Measurements from ENCODE around the gene GGT7. TPM values are rescaled to one million over a fixed set of nuclear protein-coding genes. Genes with fewer than 3 reads are reported as not detected.

GGT7 gene
- total RNA-seq, 1 donor from 2014 or later, result 23.7 TPM

- no peak for DNase-seq (ENCODE audit: low spot score)
Observed at GRCh38 chr20:34874094-34874654, 1.5 kb upstream of the GGT7 start.

DNA sequence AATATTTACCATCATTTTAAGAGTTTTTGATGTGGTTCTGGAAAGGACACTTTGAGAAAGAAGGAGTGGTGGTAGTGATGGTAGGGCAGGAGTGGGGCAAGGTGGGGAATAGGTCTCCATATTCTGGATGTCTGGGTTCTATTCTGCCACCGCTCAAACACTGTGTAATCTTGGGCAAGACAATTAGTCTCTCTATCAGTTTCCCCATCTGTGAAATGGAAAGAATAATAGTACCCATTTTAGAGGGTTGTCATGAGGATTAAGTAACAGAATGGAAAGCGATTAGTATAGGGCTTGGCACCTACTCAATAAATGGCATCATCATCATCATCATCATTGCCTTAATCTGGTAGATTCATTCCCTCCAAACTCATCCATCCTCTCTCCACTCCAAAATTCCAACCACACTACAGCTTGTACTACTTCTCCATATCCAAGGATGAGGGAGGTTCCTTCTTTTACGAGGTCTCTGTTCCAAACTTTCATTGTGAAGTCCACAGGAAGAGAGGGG is 982 bp upstream of the GGT7 start:
- Mint-ChIP-seq H3K27me3 (ENCODE audit: low read depth) (no peaks in the 10 kb centered on the region), H3K27ac (ENCODE audit: unreplicated experiment) (peak overlapping the region; percentile 24), H3K4me3 (ENCODE audit: unreplicated experiment) (peak overlapping the region; percentile 92), H3K4me1 (ENCODE audit: low read depth) (peaks cover 42% of the 10 kb centered on the region), H3K9me3 (ENCODE audit: low read depth) (no peaks in the 10 kb centered on the region), H3K36me3 (ENCODE audit: low read depth) (peaks cover 4% of the 10 kb centered on the region)
- DNase-seq (ENCODE audit: low spot score), result no peak
- TF ChIP-seq CTCF (IDR thresholded peaks at IDR 0.05), result no peak

More at GRCh38 chr20:34874094-34874654, 1.5 kb upstream of the GGT7 start:
- TF ChIP-seq CTCF (IDR thresholded peaks at IDR 0.05), result peak; percentile 94
- no peaks in the 10 kb centered on the region for H3K27me3 Mint-ChIP-seq (ENCODE audit: low read depth)
- peaks cover 43% of the 10 kb centered on the region for H3K4me1 Mint-ChIP-seq (ENCODE audit: low read depth)
- peak overlapping the region; percentile 92 for H3K4me3 Mint-ChIP-seq (ENCODE audit: unreplicated experiment)
- H3K27ac Mint-ChIP-seq (ENCODE audit: unreplicated experiment), result no peak overlapping the region
- H3K9me3 Mint-ChIP-seq (ENCODE audit: low read depth), result no peaks in the 10 kb centered on the region
- H3K36me3 Mint-ChIP-seq (ENCODE audit: low read depth), result peaks cover 5% of the 10 kb centered on the region

DNA sequence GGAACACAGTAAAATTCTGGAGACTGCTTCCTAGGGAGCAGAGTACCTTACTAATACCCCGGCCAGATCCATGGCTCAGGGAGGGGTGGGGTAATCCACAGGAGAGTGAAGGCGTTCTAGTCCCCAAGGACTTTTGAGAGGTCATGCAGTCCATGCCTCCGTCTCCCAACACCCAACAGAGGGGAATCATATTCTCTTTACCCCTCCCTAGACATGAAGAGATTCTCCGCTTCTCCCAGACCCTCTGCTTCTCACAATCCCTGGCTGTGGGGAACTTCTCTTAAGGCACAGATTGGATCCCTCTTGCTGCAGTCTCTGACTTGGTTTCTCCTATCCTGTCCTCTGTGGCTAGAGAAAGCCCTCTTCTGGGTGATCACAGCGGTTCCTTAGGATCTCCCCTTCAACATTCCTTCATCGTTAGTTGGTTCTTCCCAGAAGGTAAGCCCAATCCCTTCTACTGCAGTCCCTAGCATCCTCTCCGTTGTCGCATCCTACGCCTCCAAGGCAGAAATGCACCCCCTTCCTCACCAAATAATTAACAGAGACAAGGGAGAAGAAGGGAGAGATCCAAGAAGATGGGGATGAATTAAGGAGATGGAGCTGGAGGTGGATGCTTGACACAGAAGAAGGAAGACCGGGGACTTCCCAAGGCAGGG is 562 bp downstream of the GGT7 start:
- Mint-ChIP-seq H3K4me1 (ENCODE audit: low read depth) (peaks cover 36% of the 10 kb centered on the region), H3K27ac (ENCODE audit: unreplicated experiment) (peak overlapping the region; percentile 68), H3K4me3 (ENCODE audit: unreplicated experiment) (peak overlapping the region; percentile 92)

DNA sequence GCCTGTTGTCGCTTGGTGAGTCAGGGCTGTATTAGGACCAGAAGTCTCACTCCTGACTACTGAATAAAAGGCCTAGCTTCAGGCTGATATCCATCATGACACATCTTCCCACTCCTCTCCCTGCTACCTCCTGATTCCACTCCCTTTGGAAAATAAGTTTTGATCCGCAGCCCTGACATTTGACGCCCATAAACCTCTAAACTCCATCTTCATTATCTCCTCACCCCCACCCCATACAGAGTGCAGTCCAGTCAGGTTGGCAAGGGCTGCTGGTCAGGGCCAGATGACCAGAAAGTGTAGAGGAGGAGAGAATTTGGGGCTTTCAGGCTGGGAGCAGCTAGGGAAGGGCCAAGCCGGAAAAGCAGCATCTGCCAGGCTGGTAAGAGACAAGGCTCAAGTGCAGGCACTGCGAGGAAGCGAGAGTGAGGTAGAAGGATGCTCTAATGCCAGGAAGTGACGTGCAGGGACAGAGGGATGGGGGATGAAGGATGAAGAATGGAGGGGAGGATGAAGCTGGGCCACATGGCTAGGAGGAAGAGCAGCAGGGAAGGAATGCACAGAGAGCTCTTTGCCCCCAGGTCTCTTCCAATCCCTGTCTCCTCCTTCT is 1.2 kb downstream of the GGT7 start:
- H3K36me3 Mint-ChIP-seq (ENCODE audit: low read depth), result peaks cover 4% of the 10 kb centered on the region
- no peak overlapping the region for H3K27ac Mint-ChIP-seq (ENCODE audit: unreplicated experiment)
- H3K27me3 Mint-ChIP-seq (ENCODE audit: low read depth), result no peaks in the 10 kb centered on the region
- TF ChIP-seq CTCF (IDR thresholded peaks at IDR 0.05), result no peak
- DNase-seq (ENCODE audit: low spot score), result no peak
- H3K4me3 Mint-ChIP-seq (ENCODE audit: unreplicated experiment), result peak overlapping the region; percentile 92
- H3K9me3 Mint-ChIP-seq (ENCODE audit: low read depth), result no peaks in the 10 kb centered on the region
- peaks cover 32% of the 10 kb centered on the region for H3K4me1 Mint-ChIP-seq (ENCODE audit: low read depth)

More for the DNA sequence above, 562 bp downstream of the GGT7 start:
- Mint-ChIP-seq H3K27me3 (ENCODE audit: low read depth) (no peaks in the 10 kb centered on the region), H3K36me3 (ENCODE audit: low read depth) (peaks cover 4% of the 10 kb centered on the region), H3K9me3 (ENCODE audit: low read depth) (no peaks in the 10 kb centered on the region)
- no peak for DNase-seq (ENCODE audit: low spot score)
- no peak for TF ChIP-seq CTCF (IDR thresholded peaks at IDR 0.05)

DNA sequence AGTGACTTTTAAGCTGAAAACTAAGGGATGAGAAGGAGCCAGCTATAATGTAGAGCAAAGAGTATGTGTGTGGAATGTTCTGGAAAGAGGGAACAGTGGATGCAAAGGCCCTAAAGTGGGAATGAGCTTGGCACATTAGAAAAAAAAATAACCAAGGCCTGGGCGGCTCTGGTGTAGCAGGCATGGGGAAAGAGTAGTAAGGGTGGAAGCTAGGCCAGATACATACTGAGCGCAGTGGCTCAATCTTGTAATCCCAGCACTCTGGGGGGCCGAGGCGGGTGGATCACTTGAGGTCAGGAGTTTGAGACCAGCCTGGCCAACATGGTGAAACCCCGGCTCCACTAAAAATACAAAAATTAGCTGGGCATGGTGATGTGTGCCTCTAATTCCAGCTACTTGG is 8.4 kb downstream of the GGT7 start:
- H3K27me3 Mint-ChIP-seq (ENCODE audit: low read depth), result no peaks in the 10 kb centered on the region
- no peak for DNase-seq (ENCODE audit: low spot score)
- no peaks in the 10 kb centered on the region for H3K9me3 Mint-ChIP-seq (ENCODE audit: low read depth)
- TF ChIP-seq CTCF (IDR thresholded peaks at IDR 0.05), result no peak
- peaks cover 17% of the 10 kb centered on the region for H3K36me3 Mint-ChIP-seq (ENCODE audit: low read depth)
- no peaks in the 10 kb centered on the region for H3K4me1 Mint-ChIP-seq (ENCODE audit: low read depth)
- no peak overlapping the region for H3K4me3 Mint-ChIP-seq (ENCODE audit: unreplicated experiment)
- H3K27ac Mint-ChIP-seq (ENCODE audit: unreplicated experiment), result peak overlapping the region; percentile 3
